ENCODE results near the gene TOM1L2. TPM values are rescaled to one million over a fixed set of nuclear protein-coding genes. Genes with fewer than 3 reads are reported as not detected.
"Not testable (repeated sequence)": the region's sequence is repeated elsewhere in the genome, so short reads cannot be mapped to it uniquely, and the experiment has no call there.

The TOM1L2 gene
- total RNA-seq, 1 donor from 2014 or later, result 119 TPM

- no peak for DNase-seq (ENCODE audit: low spot score)
Observed at GRCh38 chr17:17943281-17943984, 28.8 kb downstream of the TOM1L2 start.

DNA sequence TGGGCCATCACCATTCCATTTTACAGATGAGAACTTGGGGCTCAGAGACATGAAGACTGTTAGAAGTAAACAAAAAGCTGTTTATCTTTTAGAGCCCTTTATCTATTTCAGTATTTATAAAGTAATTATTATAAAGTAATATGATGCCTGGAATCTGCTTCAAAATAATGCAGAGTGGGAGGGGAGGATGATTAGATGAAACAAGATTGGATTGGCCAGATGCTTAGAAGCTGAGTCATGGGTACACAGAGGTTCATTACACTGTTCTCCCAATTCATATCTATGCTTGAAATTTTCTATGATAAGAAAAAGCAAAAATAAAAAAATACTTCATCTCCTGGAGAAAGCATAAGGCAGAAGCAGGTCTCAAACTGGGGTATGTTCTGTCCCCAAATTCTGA lies 29.4 kb downstream of the TOM1L2 start:
- no peak for DNase-seq (ENCODE audit: low spot score)

DNA sequence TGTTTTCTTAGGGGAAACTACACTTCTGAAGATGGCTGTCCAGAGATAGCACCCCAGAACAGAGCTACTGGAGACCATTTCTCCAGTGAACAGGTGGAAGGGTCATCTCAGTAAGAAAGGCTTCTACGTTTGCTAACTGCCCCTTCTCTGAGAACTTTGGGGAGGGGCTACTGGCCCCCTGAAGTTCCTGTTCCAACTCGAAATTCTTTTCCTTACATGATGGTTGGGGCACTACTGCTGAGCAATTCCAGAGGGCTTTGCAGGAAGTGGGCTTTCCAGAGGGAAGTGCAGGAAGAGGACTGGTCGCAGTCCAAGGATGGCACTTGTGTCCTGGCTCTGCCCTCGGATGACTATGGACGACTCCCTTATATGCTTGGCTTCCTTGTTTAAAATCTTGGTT lies 31.2 kb downstream of the TOM1L2 start:
- DNase-seq (ENCODE audit: low spot score), result no peak

DNA sequence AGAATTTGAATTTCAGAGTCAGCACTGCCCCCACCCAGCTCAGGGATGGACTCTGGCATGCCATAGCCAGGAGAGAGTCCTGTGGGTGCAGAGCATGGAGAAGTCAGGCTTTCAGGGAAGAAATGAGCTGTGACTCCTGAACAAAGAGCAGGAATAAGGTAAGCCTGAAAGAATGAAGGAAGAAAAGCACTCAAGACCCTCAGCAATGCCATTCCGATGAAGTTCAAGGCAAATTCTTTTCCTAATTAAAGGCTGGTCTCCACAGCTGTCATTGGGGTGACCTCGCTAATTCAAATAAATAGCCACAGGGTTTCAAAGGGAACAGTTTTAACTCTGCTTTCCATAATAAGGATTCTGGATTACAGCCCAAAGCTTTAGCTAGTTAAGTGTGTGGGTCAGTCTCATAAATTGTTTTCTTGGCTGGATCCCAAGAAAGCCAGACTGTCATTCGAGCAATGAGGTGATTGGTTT lies 31.7 kb downstream of the TOM1L2 start:
- DNase-seq (ENCODE audit: low spot score), result no peak

DNA sequence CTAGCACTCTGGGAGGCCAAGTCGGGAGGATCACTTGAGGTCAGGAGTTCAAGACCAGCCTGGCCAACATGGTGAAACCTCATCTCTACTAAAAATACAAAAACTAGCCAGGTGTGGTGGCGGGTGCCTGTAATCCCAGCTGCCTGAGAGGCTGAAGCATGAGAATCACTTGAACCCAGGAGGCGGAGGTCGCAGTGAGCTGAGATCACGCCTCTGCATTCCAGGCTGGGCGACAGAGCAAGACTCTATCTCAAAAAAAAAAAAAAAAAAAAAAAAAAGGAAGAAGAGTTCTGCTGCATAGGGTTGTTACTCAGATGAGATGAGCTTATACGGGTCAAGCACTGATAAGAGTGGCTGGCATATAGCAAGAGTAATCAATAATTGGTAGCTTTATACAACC lies 32.3 kb downstream of the TOM1L2 start:
- DNase-seq (ENCODE audit: low spot score), result not testable (repeated sequence)

- DNase-seq (ENCODE audit: low spot score), result no peak
Observed at GRCh38 chr17:17938388-17939107, 33.7 kb downstream of the TOM1L2 start.

DNA sequence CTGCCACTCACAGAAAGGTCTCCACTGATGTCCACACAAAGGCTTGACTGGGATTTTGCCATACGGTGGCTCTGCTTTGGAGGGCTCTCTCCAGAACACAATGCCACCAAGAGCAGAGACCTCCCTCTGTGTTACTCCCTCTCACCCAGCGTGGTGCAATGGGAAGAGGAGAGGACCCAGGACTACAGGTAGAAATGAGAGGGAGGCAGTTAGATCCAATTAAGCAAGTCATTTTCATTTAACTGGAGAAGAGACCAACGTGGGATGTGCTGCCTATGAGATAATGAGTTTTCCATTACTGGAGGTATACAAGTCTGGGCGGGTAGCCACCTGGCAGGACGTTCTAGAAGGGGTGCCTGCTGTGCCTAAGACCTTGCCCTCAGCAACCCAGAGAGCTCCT lies 34.2 kb downstream of the TOM1L2 start:
- DNase-seq (ENCODE audit: low spot score), result no peak

DNA sequence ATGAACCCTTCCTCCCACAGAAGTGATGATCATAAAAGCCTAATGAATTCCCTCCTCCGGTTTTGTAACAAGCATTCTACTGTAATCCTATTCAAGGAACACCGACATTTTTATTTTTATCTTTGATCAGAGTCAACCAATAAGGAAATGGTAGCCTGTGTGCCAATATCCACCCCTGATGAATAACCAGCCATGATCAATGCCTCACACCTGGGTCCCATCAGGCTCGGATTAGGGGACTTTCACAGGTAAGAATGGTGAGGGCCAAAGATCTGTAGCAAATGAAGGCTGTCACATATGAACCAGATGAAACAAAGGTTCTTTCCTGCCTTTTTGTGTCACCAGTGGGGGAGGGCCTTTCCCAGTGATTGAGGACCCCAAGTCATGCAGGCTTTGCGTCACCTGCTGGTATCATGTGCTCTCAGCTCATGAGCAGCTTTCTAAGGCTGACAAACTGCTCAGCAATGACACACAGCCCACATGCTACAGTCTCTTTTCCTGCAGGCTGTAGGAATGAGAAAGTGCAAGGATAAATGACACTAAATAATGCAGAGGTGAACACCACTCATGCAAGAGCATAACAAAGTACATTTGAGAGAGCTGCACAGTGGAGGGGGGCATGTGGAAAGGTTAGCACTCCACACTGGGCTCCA lies 34.9 kb downstream of the TOM1L2 start:
- DNase-seq (ENCODE audit: low spot score), result no peak

GRCh38 chr17:17935321-17936271 lies 36.6 kb downstream of the TOM1L2 start:
- DNase-seq (ENCODE audit: low spot score), result no peak

DNA sequence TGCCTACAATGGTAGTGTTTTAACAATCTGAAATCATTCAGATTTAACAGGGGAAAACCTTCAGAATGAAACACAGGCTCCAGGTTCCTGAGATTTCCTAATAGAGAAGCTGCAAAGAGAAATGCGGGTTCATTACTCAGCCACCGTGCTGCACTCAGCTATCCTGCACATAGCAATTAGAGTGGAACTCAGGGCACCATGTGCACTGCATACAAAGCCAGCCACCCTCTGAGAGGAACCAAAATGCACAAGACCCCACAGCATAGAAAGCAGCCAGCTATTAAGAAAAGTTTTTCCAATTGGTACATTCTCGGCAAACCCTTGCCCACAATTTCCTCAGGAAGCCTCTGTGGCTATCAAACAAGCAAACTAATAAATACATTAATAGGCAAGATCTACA lies 37.4 kb downstream of the TOM1L2 start:
- no peak for DNase-seq (ENCODE audit: low spot score)

DNA sequence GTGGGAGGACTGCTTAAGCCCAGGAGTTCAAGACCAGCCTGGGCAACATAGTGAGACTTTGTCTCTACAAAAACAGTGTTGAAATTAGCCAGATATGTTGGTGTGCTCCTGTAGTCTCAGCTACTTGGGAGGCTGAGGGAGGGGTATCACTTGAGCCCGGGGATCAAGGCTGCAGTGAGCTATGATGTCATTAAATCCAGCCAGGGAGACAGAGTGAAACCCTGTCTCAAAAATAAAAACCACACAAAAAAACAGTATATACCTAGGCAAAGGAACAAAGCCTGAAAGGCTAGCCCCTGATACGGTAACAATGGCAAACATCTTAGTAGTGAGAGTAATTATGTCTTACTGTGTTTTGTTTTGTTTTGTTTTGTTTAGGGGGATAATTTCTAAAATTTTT lies 38.0 kb downstream of the TOM1L2 start:
- DNase-seq (ENCODE audit: low spot score), result no peak

DNA sequence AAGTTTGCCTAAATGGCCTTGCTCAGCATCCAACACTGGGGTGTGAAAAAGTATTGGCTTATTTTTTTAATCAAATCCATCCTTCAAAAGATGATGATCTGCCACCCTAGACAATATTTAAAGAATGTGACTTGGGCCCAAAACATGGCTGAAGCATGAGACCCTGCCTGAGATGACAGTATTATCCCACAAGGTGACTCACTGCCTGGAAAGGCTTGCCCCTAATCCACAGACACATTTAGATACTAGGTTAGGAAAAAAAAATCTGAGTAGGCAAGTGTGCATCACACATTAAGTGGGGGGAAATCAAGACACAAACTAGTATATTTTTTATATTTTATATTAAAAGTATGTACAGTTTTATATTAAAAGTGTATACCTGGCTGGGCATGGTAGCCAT lies 38.4 kb downstream of the TOM1L2 start:
- DNase-seq (ENCODE audit: low spot score), result no peak

- DNase-seq (ENCODE audit: low spot score), result no peak
Observed at GRCh38 chr17:17931159-17931558, 41.0 kb downstream of the TOM1L2 start.

DNA sequence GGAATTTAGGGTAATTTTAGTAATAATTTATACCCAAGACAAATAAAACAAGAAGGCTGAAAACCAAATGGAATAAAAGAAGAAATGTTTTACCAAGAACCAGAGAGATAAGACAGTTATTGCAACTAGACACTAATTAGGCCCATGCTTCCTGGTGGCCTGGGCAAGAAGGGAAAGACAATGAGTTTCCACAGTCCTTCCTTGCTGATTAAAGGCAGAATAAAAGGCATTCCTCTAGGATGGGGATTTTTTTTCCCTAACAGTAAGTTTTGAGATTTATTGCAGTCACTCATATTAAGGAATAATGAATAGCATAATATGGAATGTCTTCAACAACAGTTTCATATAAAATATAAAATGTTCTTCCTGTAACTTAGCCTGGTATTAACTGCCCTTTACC lies 41.5 kb downstream of the TOM1L2 start:
- DNase-seq (ENCODE audit: low spot score), result no peak

DNA sequence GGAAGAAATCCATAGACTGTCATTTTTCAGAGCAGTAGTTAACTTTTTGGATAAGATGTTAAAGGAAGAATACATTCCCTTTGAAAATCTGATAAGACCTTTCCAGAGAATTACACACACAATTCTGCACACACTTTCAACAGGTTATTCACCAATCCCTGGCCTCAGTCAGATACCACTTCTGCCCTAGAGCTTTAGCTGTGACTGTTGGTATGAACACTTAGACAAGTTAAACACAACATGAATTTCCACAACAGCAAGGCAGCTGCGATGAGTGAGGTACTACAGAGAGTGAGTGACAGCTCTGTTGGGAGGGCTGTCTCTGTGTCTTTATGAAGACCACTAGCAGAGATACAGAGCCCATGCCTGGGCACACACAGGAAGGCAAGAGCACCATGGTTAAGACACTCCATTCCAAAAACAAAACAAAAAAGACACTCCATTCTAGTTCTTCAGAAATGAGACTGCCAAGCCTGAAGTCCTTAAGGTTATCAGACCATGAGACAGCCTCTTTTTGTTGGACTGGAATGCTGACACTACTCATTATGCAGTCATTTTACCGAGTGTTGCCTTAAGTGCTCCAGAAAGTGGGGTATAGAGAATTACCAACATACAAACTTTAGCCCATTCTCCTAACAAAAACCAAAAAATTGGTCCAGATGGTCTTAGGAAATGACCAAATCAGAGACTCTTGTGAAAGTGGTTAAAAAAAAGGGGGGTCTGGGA lies 42.4 kb downstream of the TOM1L2 start:
- no peak for DNase-seq (ENCODE audit: low spot score)

GRCh38 chr17:17928398-17929287 lies 43.6 kb downstream of the TOM1L2 start:
- DNase-seq (ENCODE audit: low spot score), result no peak

DNA sequence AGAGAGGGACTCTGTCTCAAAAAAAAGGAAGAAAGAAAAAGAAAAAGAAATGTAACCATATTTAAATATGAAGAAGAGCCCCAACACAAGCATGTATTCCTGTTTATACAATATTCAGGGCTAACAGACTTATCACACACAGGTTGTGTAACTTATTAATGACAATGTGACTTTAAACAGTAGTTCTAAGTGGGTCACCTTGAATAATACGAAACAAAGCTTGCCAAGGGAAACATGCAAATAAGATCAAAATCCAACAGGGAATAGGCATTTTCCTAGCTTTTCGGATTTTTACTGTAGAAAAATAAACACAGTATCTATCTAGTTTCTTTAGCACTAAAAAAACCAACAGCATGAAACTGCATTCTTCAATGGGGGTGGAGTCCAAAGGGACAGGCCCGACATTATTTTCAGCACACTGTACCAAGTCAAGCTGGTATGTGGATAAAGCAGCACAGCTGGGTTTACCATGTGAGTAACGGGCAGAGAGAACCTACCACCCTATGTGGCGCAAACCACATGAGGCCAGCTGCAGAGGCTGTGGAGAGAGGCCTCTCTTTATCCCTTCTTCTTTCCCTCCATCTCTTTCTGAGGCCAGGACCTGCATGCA lies 45.3 kb downstream of the TOM1L2 start:
- no peak for DNase-seq (ENCODE audit: low spot score)

DNA sequence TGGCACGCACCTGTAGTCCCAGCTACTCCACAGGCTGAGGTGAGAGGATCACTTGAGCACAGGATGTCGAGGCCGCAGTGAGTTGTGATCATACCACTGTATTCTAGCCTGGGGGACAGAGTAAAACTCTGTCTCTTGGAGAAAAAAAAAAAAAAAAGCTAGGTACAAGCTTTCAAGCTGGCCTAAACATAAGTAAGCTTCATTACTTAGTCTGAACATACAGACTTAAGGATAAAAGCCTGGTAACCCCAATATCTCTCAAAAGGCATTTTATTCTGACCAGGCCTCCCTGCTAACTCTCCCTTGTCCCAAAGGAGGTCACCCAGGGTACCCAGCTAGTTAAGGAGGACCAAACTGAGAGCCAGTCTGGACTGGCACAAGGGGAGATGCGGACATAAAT lies 46.2 kb downstream of the TOM1L2 start:
- no peak for DNase-seq (ENCODE audit: low spot score)

DNA sequence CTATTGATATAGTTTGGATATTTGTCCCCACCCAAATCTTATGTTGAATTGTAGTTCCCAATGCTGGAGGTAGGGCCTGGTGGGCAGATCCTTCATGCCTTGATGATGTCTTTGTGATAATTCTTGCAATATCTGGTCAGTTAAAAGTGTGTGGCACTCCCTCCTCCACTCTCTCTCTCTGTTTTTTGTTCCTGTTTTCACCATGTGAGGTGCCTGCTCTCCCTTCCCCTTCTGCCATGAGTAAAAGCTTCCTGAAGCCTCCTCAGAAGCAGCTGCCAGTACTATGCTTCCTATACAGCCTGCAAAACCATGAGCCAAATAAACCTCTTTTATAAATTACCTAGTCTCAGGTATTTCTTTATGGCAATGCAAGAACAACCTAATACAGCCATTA lies 47.3 kb downstream of the TOM1L2 start:
- DNase-seq (ENCODE audit: low spot score), result no peak

Measured in ureter (tissue), 1 donor.